ENCODE results near the gene DUSP2.
A peak's percentile ranks its signal among the peaks of the same experiment; 100 is the strongest.

DUSP2 gene

GRCh38 chr2:96145036-96145847 is at the start of gene DUSP2:
Gene DUSP2 (minus strand): TSS chr2:96145440. CDS start chr2:96145354, 86 bp downstream.
- DNase-seq (ENCODE audit: low read depth in 2 of 2) = peak; percentile 87 to 92

DNA sequence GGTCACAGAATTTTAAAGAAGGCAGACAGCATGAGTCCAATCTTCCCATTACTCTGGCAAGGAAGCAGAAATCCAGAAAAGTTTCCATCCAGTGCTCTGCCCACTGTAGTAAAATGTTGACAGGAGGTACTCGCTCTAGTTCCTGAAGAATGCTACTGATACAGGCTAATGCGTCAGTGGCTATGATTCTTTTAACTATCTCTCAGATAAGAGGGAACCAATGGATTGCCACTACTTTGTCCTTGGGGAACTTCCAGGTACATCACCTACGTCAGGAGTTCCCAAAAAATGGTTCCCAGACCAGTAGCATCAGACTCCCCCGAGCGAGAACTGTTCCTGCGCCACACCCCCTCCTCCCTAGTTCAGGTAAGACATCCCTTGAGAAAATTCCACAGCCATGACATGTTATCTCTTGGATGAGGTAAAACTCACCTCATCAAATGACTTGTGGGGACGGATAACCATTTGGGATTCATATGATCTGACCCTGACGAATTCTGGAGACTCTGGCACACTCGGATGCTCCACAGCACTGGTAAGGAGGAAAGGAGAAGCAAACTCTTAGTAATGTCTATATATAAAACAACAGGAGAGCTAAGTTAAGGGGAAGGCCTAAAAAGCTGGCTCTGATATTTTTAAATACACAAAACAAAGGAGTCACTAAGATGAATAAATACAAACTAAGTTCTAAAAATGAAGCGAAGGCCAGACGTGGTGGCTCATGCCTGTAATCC is 46.9 kb upstream of the DUSP2 start:
- DNase-seq (ENCODE audit: low read depth in 2 of 2) = no peak

DNA sequence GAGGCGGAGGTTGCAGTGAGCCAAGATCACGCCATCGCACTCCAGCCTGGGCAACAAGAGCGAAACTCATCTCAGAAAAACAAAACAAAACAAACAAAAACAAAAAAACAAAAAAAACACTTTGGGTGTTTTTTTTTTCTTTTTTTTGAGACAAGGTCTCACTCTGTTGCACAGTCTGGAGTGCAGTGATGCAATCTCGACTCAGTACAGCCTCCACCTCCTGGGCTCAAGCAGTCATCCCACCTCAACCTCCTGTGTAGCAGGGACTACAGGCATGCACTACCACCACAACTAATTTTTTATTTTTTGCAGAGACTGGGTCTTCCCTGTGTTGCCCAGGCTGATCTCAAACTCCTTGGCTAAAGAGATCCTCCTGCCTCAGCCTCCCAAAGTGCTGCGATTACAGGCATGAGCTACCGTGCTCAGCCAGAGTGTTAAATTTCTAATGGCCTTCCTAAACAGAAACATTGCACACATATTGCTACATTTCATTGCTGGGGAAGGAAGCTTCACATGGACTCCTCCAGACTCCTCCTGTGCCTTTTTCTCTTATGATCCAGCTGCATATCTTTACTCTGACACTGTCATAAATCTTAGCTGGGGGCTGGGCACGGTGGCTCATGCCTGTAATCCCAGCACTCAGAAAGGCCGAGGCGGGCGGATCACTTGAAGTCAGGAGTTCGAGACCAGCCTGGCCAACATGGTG is 43.7 kb upstream of the DUSP2 start:
- no peak for DNase-seq (ENCODE audit: low read depth in 2 of 2)

DNA sequence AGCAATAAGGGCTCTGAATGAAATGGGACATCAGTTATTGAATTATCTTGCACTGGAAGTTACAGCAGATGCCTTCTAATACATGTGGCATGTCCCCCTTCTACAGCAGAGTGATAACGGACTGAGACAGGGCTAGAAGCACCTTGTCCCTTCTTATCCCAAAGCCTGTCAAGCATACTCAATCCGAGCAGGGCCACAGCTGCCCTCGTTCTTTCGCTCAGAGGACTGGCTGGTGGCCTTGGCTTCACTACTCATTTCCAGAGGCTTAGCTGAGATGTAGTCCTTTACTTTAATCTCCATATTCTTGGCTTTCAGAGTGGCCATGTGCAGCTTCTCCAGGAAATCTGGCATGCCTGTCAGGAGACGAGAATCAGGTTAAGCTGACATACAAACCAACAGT is 41.3 kb upstream of the DUSP2 start:
- no peak for DNase-seq (ENCODE audit: low read depth in 2 of 2)

GRCh38 chr2:96185516-96185915 is 40.3 kb upstream of the DUSP2 start:
- no peak for DNase-seq (ENCODE audit: low read depth in 2 of 2)

- DNase-seq (ENCODE audit: low read depth in 2 of 2) = no peak
Observed at GRCh38 chr2:96184989-96185388, 39.7 kb upstream of the DUSP2 start.

- no peak for DNase-seq (ENCODE audit: low read depth in 2 of 2)
Observed at GRCh38 chr2:96184188-96184587, 38.9 kb upstream of the DUSP2 start.

DNA sequence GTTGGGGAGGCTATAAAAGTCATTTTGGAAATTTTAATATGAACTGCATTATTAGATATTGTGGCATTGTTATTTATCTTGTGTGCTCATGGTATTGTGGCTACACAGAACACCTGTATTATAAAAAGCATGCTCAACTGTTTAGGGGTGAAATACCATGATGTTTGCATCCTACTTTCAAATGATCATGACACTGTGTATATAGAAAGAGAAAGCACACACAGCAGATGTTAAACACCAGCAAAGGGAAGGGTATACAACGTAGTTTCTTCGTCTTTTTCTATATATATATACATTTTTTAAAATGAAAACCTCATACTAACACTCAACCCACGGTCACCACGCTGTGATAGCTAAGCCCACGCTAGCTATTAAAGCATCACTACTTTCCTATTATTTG is 36.3 kb upstream of the DUSP2 start:
- DNase-seq (ENCODE audit: low read depth in 2 of 2) = no peak

- DNase-seq (ENCODE audit: low read depth in 2 of 2) = no peak
Observed at GRCh38 chr2:96180521-96180920, 35.3 kb upstream of the DUSP2 start.

GRCh38 chr2:96180002-96180401 is 34.8 kb upstream of the DUSP2 start:
- DNase-seq (ENCODE audit: low read depth in 2 of 2) = no peak

GRCh38 chr2:96176661-96177060 is 31.4 kb upstream of the DUSP2 start:
- no peak for DNase-seq (ENCODE audit: low read depth in 2 of 2)

GRCh38 chr2:96175951-96176350 is 30.7 kb upstream of the DUSP2 start:
- DNase-seq (ENCODE audit: low read depth in 2 of 2) = no peak

DNA sequence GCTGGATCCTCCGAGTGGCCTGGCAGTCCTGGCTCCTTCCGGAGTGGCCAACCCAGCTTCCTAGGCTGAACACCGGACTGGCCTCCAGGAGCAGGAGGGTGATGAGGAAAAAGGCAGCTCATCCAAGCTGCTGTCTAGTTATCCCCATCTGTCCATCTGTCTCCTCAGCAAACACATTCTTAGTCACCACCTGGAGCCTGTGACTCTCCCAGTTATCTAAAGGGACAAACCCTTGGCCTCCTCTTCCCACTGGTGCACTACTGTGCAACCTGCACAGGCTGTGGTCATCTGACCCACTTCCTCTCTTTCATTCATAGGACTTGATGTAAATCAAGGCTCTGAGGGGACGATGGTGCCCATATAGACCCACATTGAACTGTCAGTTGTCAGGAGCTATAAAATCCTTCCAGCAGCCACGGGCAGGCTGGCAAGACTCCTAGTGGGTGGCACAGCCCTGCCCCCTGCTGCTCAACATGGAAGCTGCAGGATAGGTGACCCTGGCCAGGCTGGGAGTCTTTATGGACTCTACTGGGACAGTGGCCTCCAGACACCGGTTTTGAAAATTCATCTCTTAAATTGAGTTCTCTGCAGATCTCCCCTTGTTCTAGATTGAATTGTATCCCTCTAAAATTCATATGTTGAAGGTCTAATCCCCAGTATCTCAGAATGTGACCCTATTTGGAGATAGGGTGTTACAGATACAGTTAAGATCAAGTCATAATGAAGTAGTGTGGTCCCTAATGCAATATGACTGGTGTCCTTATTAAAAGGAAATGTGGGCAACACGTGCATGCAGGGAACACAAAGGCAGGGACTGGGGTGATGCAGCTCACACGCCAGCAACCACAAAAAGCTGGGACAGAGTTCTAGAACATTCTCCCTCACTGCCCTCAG is 29.3 kb upstream of the DUSP2 start:
- DNase-seq (ENCODE audit: low read depth in 2 of 2) = peak; percentile 70 to 71

- no peak for DNase-seq (ENCODE audit: low read depth in 2 of 2)
Observed at GRCh38 chr2:96171831-96172230, 26.6 kb upstream of the DUSP2 start.

DNA sequence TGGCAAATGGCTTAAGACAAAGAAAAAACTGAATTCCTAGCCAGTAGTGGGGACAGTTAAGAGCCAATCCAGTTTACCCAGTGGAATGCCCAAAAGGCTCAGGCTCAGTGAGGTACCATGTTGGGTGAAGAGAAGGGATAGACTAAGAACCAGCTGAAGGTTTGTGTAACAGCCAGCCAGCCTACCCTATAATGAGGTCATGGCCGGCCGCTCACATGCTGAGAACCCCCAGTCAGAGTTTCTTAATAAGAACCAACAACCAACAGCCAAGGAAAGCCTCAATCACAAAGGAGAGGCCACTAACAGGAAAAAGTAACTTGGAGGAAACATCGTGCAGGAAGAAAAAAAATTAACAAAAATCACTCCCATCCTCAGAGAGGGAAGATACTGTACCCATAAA is 25.4 kb upstream of the DUSP2 start:
- DNase-seq (ENCODE audit: low read depth in 2 of 2) = no peak

GRCh38 chr2:96169868-96170507 is 24.7 kb upstream of the DUSP2 start:
- no peak for DNase-seq (ENCODE audit: low read depth in 2 of 2)

DNA sequence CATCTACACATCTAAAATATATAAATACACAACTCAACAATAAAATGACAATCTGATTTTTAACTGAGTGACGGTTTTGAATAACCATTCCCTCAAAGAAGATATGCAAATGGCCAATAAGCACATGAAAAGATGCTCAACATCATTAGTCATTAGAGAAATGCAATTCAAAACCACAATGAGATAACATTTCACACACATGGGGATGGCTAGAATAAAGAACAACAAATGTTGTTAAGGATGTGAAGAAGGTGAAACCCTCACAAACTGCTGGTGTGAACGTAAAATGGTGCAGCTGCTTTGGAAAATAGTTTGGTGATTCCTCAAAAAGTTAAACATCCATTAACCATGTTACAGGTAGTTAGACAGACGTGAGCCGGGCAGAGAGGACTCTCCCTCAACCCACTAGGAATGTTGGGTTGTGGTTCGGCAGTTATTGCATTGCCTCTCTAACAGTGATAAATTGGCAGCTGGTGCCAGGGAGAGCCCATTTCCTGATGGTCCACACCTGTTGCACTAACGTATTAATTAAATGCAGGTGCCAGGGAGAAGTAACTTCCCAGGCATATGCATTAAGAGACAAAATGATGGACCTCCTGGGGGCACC is 22.3 kb upstream of the DUSP2 start:
- DNase-seq (ENCODE audit: low read depth in 2 of 2) = no peak

GRCh38 chr2:96164459-96165184 is 19.4 kb upstream of the DUSP2 start:
- no peak for DNase-seq (ENCODE audit: low read depth in 2 of 2)

GRCh38 chr2:96163768-96164429 is 18.7 kb upstream of the DUSP2 start:
- DNase-seq (ENCODE audit: low read depth in 2 of 2) = peak; percentile 85 to 87

Measured in activated CD8-positive, alpha-beta memory T cell treated with anti-CD3 and anti-CD28 coated beads for 4 hours (primary cell).